T follicular helper cell (primary cell): Measurements from ENCODE around the gene HLTF.
"Not testable (repeated sequence)": the region's sequence is repeated elsewhere in the genome, so short reads cannot be mapped to it uniquely, and the experiment has no call there.

ENCODE experiments used
- DNase-seq: peaks from one replicate; pipeline ENCODE4 v3.0.0-alpha.2; 2020; ENCODE audit warnings: low read depth
- total RNA-seq, 2 experiments: gene quantifications; one replicate each; lab custom pipeline; 2026; lab: John Stamatoyannopoulos, UW

The HLTF gene
- total RNA-seq: 43.9 to 61.5 reads per million in 2 experiments

- peak; percentile 87 for DNase-seq
Observed at GRCh38 chr3:149086232-149086988, at the start of gene HLTF. Gene HLTF (minus strand): TSS chr3:149086533. CDS start chr3:149086336, 197 bp downstream.

GRCh38 chr3:149134575-149134974, 48.2 kb upstream of the HLTF start:
- no peak for DNase-seq

GRCh38 chr3:149131589-149131988, 45.3 kb upstream of the HLTF start:
- DNase-seq: no peak

GRCh38 chr3:149129326-149130205, 43.2 kb upstream of the HLTF start, which contains the start of gene HPS3:
Gene HPS3 (plus strand): TSS chr3:149129638. CDS start chr3:149129724, 86 bp downstream.
- DNase-seq: peak; percentile 68

- no peak for DNase-seq
Observed at GRCh38 chr3:149128821-149129220, 42.5 kb upstream of the HLTF start.

GRCh38 chr3:149122721-149123578, 36.6 kb upstream of the HLTF start:
- DNase-seq: no peak

GRCh38 chr3:149120051-149120972, 34.0 kb upstream of the HLTF start:
- DNase-seq: no peak

- no peak for DNase-seq
Observed at GRCh38 chr3:149119466-149119865, 33.1 kb upstream of the HLTF start.

- DNase-seq: no peak
Observed at GRCh38 chr3:149118724-149119123, 32.4 kb upstream of the HLTF start.

GRCh38 chr3:149115114-149115513, 28.8 kb upstream of the HLTF start:
- no peak for DNase-seq

- DNase-seq: no peak
Observed at GRCh38 chr3:149114458-149114857, 28.1 kb upstream of the HLTF start.

GRCh38 chr3:149104484-149104883, 18.2 kb upstream of the HLTF start:
- no peak for DNase-seq

GRCh38 chr3:149101641-149102040, 15.3 kb upstream of the HLTF start:
- DNase-seq: no peak

GRCh38 chr3:149101154-149101553, 14.8 kb upstream of the HLTF start:
- no peak for DNase-seq

- not testable (repeated sequence) for DNase-seq
Observed at GRCh38 chr3:149097987-149098386, 11.7 kb upstream of the HLTF start.

- DNase-seq: no peak
Observed at GRCh38 chr3:149095487-149095886, 9.2 kb upstream of the HLTF start.

- no peak for DNase-seq
Observed at GRCh38 chr3:149091983-149092382, 5.7 kb upstream of the HLTF start.

GRCh38 chr3:149090907-149091306, 4.6 kb upstream of the HLTF start:
- DNase-seq: no peak

GRCh38 chr3:149090461-149090860, 4.1 kb upstream of the HLTF start:
- DNase-seq: no peak

GRCh38 chr3:149089395-149089794, 3.1 kb upstream of the HLTF start:
- no peak for DNase-seq

- no peak for DNase-seq
Observed at GRCh38 chr3:149087208-149087607, 875 bp upstream of the HLTF start.
